Mesendoderm (in vitro differentiated cells): ENCODE data around the gene VAT1.
"Not testable (repeated sequence)": the region's sequence is repeated elsewhere in the genome, so short reads cannot be mapped to it uniquely, and the experiment has no call there.

ENCODE experiments used
- DNase-seq: peaks from one replicate; pipeline ENCODE4 v3.0.0; 2013
- H2AK5ac ChIP-seq: 2 replicates; pipeline ENCODE4 v1.6.1; 2013; ENCODE audit warnings: low read length, inconsistent platforms
- H2BK120ac ChIP-seq: 2 replicates; pipeline ENCODE4 v1.6.1; 2013; ENCODE audit warnings: low read depth, mild to moderate bottlenecking, low read length, moderate library complexity, mixed read lengths
- H2BK15ac ChIP-seq: replicated peaks from 2 replicates; pipeline ENCODE4 v1.6.1; 2013; ENCODE audit warnings: low read depth, mild to moderate bottlenecking, moderate library complexity
- H2BK5ac ChIP-seq: 2 replicates; pipeline ENCODE4 v1.6.1; 2013; ENCODE audit warnings: low read length, inconsistent platforms
- H3K18ac ChIP-seq: 2 replicates; pipeline ENCODE4 v1.6.1; 2013; ENCODE audit warnings: mild to moderate bottlenecking, low read length, mixed read lengths
- H3K23ac ChIP-seq: one replicate; pipeline ENCODE4 v1.6.1; 2013; ENCODE audit warnings: low read length
- H3K27ac ChIP-seq: 2 replicates; pipeline ENCODE4 v1.5.1; 2013; ENCODE audit warnings: low read depth, mild to moderate bottlenecking, inconsistent platforms, low read length, moderate library complexity
- H3K27me3 ChIP-seq: 2 replicates; pipeline ENCODE4 v1.6.1; 2013; ENCODE audit warnings: low read length, control low read depth, mild to moderate bottlenecking, inconsistent platforms; ENCODE audit not compliant: insufficient read depth, poor library complexity
- H3K36me3 ChIP-seq: 2 replicates; pipeline ENCODE4 v1.6.1; 2013; ENCODE audit warnings: low read length, inconsistent platforms; ENCODE audit not compliant: control insufficient read depth, insufficient read depth
- H3K4ac ChIP-seq: one replicate; pipeline ENCODE4 v1.6.1; 2013; ENCODE audit warnings: low read depth, mild to moderate bottlenecking, low read length, moderate library complexity
- H3K4me1 ChIP-seq: 2 replicates; pipeline ENCODE4 v1.6.1; 2013; ENCODE audit warnings: low read depth, low read length, inconsistent platforms; ENCODE audit not compliant: control insufficient read depth
- H3K4me2 ChIP-seq: 2 replicates; pipeline ENCODE4 v1.6.1; 2013; ENCODE audit warnings: low read length
- H3K4me3 ChIP-seq: 2 replicates; pipeline ENCODE4 v1.5.1; 2013; ENCODE audit warnings: mild to moderate bottlenecking, low read length
- H3K56ac ChIP-seq: one replicate; pipeline ENCODE4 v1.6.1; 2013; ENCODE audit warnings: low read length
- H3K79me1 ChIP-seq: 2 replicates; pipeline ENCODE4 v1.6.1; 2013; ENCODE audit warnings: low read length, inconsistent platforms
- H3K79me2 ChIP-seq: 2 replicates; pipeline ENCODE4 v1.6.1; 2013; ENCODE audit warnings: mild to moderate bottlenecking, low read length; ENCODE audit not compliant: control insufficient read depth, insufficient read depth
- H3K9ac ChIP-seq: 2 replicates; pipeline ENCODE4 v1.6.1; 2013; ENCODE audit warnings: low read length, inconsistent platforms
- H4K5ac ChIP-seq: one replicate; pipeline ENCODE4 v1.6.1; 2013; ENCODE audit warnings: low read length
- H4K8ac ChIP-seq: one replicate; pipeline ENCODE4 v1.6.1; 2013; ENCODE audit warnings: low read depth, mild to moderate bottlenecking, control low read depth, low read length, moderate library complexity
- WGBS: extraction: QIAGEN DNeasy Blood & Tissue Kit; methylation state at CpG from one replicate; pipeline ENCODE4 v1.1.7; 2013; ENCODE audit warnings: low lambda C conversion rate, missing lambda C conversion rate; ENCODE audit not compliant: insufficient coverage; ENCODE audit errors: extremely low coverage; 5-methylcytosine and 5-hydroxymethylcytosine counted together

The VAT1 gene

GRCh38 chr17:43062984-43063638, 40.9 kb upstream of the VAT1 start:
- H3K4me3 ChIP-seq, result no peak overlapping the region
- no peak overlapping the region for H3K23ac ChIP-seq
- no peak overlapping the region for H3K9ac ChIP-seq
- H2BK120ac ChIP-seq, result no peak overlapping the region
- no peak overlapping the region for H2AK5ac ChIP-seq
- H4K8ac ChIP-seq, result no peak overlapping the region
- no peak overlapping the region for H3K27ac ChIP-seq
- DNase-seq, result no peak
- WGBS, result no CpG with 5 or more reads among the region's 10 CpGs
- H3K79me2 ChIP-seq, result no peaks in the 10 kb centered on the region
- H3K4ac ChIP-seq, result no peak overlapping the region
- no peak overlapping the region for H4K5ac ChIP-seq
- H3K18ac ChIP-seq, result no peak overlapping the region
- H3K4me1 ChIP-seq, result no peaks in the 10 kb centered on the region
- no peak overlapping the region for H3K4me2 ChIP-seq
- no peaks in the 10 kb centered on the region for H3K27me3 ChIP-seq
- H3K36me3 ChIP-seq, result no peaks in the 10 kb centered on the region
- no peak overlapping the region for H2BK15ac ChIP-seq
- H3K56ac ChIP-seq, result no peak overlapping the region
- H2BK5ac ChIP-seq, result no peak overlapping the region
- H3K79me1 ChIP-seq, result no peaks in the 10 kb centered on the region

GRCh38 chr17:43056051-43056450, 33.9 kb upstream of the VAT1 start:
- Histone ChIP-seq H3K79me1 (no peaks in the 10 kb centered on the region), H3K4me3 (no peak overlapping the region), H4K8ac (no peak overlapping the region), H2AK5ac (no peak overlapping the region), H3K18ac (no peak overlapping the region), H3K56ac (no peak overlapping the region), H2BK120ac (no peak overlapping the region), H3K27me3 (no peaks in the 10 kb centered on the region), H2BK5ac (no peak overlapping the region), H3K4me1 (no peaks in the 10 kb centered on the region), H3K79me2 (no peaks in the 10 kb centered on the region), H3K9ac (no peak overlapping the region), H3K23ac (no peak overlapping the region), H3K27ac (no peak overlapping the region), H4K5ac (no peak overlapping the region), H2BK15ac (no peak overlapping the region), H3K4me2 (no peak overlapping the region), H3K4ac (no peak overlapping the region), H3K36me3 (peaks cover 4% of the 10 kb centered on the region)
- no CpG with 5 or more reads among the region's 7 CpGs for WGBS
- DNase-seq, result no peak

- not testable (repeated sequence) for H3K27ac ChIP-seq, H4K5ac ChIP-seq, H3K4me2 ChIP-seq, H3K79me1 ChIP-seq, H3K56ac ChIP-seq, H2BK120ac ChIP-seq, H3K9ac ChIP-seq, H3K23ac ChIP-seq, H3K18ac ChIP-seq, H2BK15ac ChIP-seq, H3K27me3 ChIP-seq, H3K4ac ChIP-seq, H3K79me2 ChIP-seq, H4K8ac ChIP-seq, H3K4me1 ChIP-seq, DNase-seq, H3K36me3 ChIP-seq, H3K4me3 ChIP-seq, H2BK5ac ChIP-seq, H2AK5ac ChIP-seq
- WGBS, result no CpG with 5 or more reads among the region's 7 CpGs
Measured at GRCh38 chr17:43053008-43053407, 30.8 kb upstream of the VAT1 start.

DNA sequence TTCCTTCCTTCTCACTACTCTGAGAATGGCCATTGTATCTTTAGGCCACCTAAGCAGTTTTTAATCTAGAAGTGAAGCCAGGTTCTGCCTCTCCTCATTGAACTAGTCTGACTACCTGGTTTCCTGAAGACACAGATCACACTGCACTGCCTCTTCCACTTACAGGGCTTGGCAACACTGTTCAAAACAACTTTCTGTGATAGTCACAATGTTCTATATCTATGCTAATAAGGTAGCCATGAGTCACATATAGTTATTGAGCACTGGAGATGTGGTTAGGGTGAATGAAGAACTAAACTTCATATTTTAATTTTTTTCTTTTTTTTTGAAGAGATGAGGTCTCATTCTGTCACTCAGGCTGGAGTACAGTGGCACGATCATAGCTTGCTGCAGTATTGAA, 29.8 kb upstream of the VAT1 start:
- Histone ChIP-seq H3K4me1 (no peaks in the 10 kb centered on the region), H4K5ac (no peak overlapping the region), H2BK15ac (no peak overlapping the region), H3K9ac (no peak overlapping the region), H3K27me3 (no peaks in the 10 kb centered on the region), H3K4me2 (no peak overlapping the region), H3K36me3 (peaks cover 8% of the 10 kb centered on the region), H2BK120ac (no peak overlapping the region), H2BK5ac (no peak overlapping the region), H3K18ac (no peak overlapping the region), H3K23ac (no peak overlapping the region), H2AK5ac (no peak overlapping the region), H3K4me3 (no peak overlapping the region), H3K79me1 (no peaks in the 10 kb centered on the region), H3K56ac (no peak overlapping the region), H4K8ac (no peak overlapping the region), H3K27ac (no peak overlapping the region), H3K79me2 (no peaks in the 10 kb centered on the region), H3K4ac (no peak overlapping the region)
- DNase-seq, result no peak
- WGBS, result no CpG with 5 or more reads among the region's 1 CpG

GRCh38 chr17:43044024-43044423, 21.8 kb upstream of the VAT1 start:
- no CpG with 5 or more reads among the region's 4 CpGs for WGBS
- H4K8ac ChIP-seq, result no peak overlapping the region
- H2BK5ac ChIP-seq, result no peak overlapping the region
- H3K79me1 ChIP-seq, result no peaks in the 10 kb centered on the region
- H3K4me3 ChIP-seq, result no peak overlapping the region
- no peak overlapping the region for H2BK15ac ChIP-seq
- no peak overlapping the region for H3K9ac ChIP-seq
- no peak overlapping the region for H4K5ac ChIP-seq
- peaks cover 2% of the 10 kb centered on the region for H3K36me3 ChIP-seq
- H3K79me2 ChIP-seq, result no peaks in the 10 kb centered on the region
- no peak overlapping the region for H2AK5ac ChIP-seq
- DNase-seq, result no peak
- peaks cover 15% of the 10 kb centered on the region for H3K4me1 ChIP-seq
- no peak overlapping the region for H3K27ac ChIP-seq
- no peak overlapping the region for H3K4ac ChIP-seq
- no peak overlapping the region for H3K56ac ChIP-seq
- no peak overlapping the region for H2BK120ac ChIP-seq
- no peak overlapping the region for H3K4me2 ChIP-seq
- H3K23ac ChIP-seq, result no peak overlapping the region
- H3K27me3 ChIP-seq, result no peaks in the 10 kb centered on the region
- H3K18ac ChIP-seq, result no peak overlapping the region

- Histone ChIP-seq H2BK15ac (no peak overlapping the region), H4K5ac (no peak overlapping the region), H3K4ac (no peak overlapping the region), H2BK120ac (no peak overlapping the region), H3K27ac (no peak overlapping the region), H3K9ac (no peak overlapping the region), H3K4me2 (no peak overlapping the region), H3K4me1 (peaks cover 15% of the 10 kb centered on the region), H4K8ac (no peak overlapping the region), H3K79me2 (no peaks in the 10 kb centered on the region), H3K36me3 (no peaks in the 10 kb centered on the region), H3K4me3 (no peak overlapping the region), H3K23ac (no peak overlapping the region), H3K79me1 (no peaks in the 10 kb centered on the region), H2AK5ac (no peak overlapping the region), H3K56ac (no peak overlapping the region), H3K27me3 (no peaks in the 10 kb centered on the region), H3K18ac (no peak overlapping the region), H2BK5ac (no peak overlapping the region)
- no peak for DNase-seq
Measured at GRCh38 chr17:43043307-43043706, 21.1 kb upstream of the VAT1 start.
